GM23338 (cell line): Measurements from ENCODE around the gene CCDC39.

ENCODE experiments used
- EZH2 ChIP-seq: fragments of 200-600 bp; sonication (generic); IDR thresholded peaks from one replicate; pipeline ENCODE4 v1.8.0; 2017; ENCODE audit warnings: antibody characterized with exemption, mild to moderate bottlenecking, low read depth; ENCODE audit not compliant: unreplicated experiment
- EZH2phosphoT487 ChIP-seq: fragments of 200-600 bp; sonication (generic); IDR thresholded peaks from one replicate; pipeline ENCODE4 v1.8.1; 2018; ENCODE audit warnings: antibody characterized with exemption; ENCODE audit not compliant: unreplicated experiment
- POLR2AphosphoS5 ChIP-seq: IDR thresholded peaks from 2 replicates; pipeline ENCODE4 v1.6.1; 2016; ENCODE audit warnings: antibody characterized with exemption, low read depth
- TF ChIP-seq, protein P1 (sequence below), 2 experiments: fragments of 200-600 bp in 1 of 2; sonication (generic) in 1 of 2; conservative IDR thresholded peaks; 2 replicates each; pipeline versions ENCODE4 v1.5.1 to v1.6.1; 2016 to 2017; ENCODE audit warnings: antibody characterized with exemption in 2 of 2, low read depth in 2 of 2, mild to moderate bottlenecking in 2 of 2, moderate library complexity in 1 of 2
- TF ChIP-seq, protein P2 (sequence below): IDR thresholded peaks from one replicate; pipeline ENCODE4 v1.6.1; 2018; ENCODE audit warnings: antibody characterized with exemption; ENCODE audit not compliant: unreplicated experiment

DNA sequence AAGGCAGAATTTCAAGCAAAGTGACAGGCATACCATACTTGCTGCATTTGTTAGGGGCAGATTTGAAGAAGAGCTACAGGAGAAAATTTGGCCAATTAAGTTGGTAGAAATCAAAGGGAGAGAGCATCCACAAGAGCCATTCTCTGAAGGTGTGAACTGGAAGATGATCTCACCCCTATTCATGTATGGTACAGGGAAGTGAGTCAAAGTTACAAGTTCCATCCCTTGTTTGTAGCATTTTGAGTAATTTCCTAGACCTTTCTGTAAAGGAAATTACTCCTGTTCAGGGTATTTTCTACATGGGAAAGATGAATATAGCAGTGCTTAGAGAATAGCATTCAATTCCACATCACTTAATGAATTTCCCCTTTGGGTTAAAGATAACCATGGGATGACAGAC lies 48.9 kb downstream of the CCDC39 start:
- TF ChIP-seq, protein P1, sequence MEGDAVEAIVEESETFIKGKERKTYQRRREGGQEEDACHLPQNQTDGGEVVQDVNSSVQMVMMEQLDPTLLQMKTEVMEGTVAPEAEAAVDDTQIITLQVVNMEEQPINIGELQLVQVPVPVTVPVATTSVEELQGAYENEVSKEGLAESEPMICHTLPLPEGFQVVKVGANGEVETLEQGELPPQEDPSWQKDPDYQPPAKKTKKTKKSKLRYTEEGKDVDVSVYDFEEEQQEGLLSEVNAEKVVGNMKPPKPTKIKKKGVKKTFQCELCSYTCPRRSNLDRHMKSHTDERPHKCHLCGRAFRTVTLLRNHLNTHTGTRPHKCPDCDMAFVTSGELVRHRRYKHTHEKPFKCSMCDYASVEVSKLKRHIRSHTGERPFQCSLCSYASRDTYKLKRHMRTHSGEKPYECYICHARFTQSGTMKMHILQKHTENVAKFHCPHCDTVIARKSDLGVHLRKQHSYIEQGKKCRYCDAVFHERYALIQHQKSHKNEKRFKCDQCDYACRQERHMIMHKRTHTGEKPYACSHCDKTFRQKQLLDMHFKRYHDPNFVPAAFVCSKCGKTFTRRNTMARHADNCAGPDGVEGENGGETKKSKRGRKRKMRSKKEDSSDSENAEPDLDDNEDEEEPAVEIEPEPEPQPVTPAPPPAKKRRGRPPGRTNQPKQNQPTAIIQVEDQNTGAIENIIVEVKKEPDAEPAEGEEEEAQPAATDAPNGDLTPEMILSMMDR (conservative IDR thresholded peaks at IDR 0.05; ENCODE audit: low read depth in 2 of 2), result no peak
- TF ChIP-seq, protein P2, sequence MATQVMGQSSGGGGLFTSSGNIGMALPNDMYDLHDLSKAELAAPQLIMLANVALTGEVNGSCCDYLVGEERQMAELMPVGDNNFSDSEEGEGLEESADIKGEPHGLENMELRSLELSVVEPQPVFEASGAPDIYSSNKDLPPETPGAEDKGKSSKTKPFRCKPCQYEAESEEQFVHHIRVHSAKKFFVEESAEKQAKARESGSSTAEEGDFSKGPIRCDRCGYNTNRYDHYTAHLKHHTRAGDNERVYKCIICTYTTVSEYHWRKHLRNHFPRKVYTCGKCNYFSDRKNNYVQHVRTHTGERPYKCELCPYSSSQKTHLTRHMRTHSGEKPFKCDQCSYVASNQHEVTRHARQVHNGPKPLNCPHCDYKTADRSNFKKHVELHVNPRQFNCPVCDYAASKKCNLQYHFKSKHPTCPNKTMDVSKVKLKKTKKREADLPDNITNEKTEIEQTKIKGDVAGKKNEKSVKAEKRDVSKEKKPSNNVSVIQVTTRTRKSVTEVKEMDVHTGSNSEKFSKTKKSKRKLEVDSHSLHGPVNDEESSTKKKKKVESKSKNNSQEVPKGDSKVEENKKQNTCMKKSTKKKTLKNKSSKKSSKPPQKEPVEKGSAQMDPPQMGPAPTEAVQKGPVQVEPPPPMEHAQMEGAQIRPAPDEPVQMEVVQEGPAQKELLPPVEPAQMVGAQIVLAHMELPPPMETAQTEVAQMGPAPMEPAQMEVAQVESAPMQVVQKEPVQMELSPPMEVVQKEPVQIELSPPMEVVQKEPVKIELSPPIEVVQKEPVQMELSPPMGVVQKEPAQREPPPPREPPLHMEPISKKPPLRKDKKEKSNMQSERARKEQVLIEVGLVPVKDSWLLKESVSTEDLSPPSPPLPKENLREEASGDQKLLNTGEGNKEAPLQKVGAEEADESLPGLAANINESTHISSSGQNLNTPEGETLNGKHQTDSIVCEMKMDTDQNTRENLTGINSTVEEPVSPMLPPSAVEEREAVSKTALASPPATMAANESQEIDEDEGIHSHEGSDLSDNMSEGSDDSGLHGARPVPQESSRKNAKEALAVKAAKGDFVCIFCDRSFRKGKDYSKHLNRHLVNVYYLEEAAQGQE, result no peak
- TF ChIP-seq POLR2AphosphoS5 (no peak), EZH2phosphoT487 (no peak), EZH2 (no peak)
